Osteoblast (primary cell): ENCODE measurements around the gene COL23A1. TPM values are rescaled to one million over a fixed set of nuclear protein-coding genes. Genes with fewer than 3 reads are reported as not detected.

Source experiments
- DNase-seq: peaks from one replicate; pipeline ENCODE4 v3.0.0; 2011; ENCODE audit warnings: low spot score, mixed read lengths; ENCODE audit not compliant: insufficient read length; ENCODE audit errors: missing footprints
- H2AFZ ChIP-seq: 2 replicates; pipeline ENCODE4 v1.6.0; 2011; ENCODE audit warnings: mild to moderate bottlenecking, low read length
- H3K27ac ChIP-seq: 2 replicates; pipeline ENCODE4 v1.5.1; 2011; ENCODE audit warnings: mild to moderate bottlenecking, low read depth, low read length, moderate library complexity
- H3K27me3 ChIP-seq: 2 replicates; pipeline ENCODE4 v1.6.0; 2012; ENCODE audit warnings: mild to moderate bottlenecking, control low read depth, inconsistent platforms, low read length, moderate library complexity; ENCODE audit not compliant: insufficient read depth
- H3K36me3 ChIP-seq: 2 replicates; pipeline ENCODE4 v1.5.1; 2011; ENCODE audit warnings: mild to moderate bottlenecking, low read length, control low read depth, moderate library complexity; ENCODE audit not compliant: insufficient read depth
- H3K4me1 ChIP-seq: 2 replicates; pipeline ENCODE4 v1.5.1; 2011; ENCODE audit warnings: mild to moderate bottlenecking, low read length, control low read depth, moderate library complexity; ENCODE audit not compliant: insufficient read depth
- H3K4me2 ChIP-seq: 2 replicates; pipeline ENCODE4 v1.6.0; 2011; ENCODE audit warnings: mild to moderate bottlenecking, low read length; ENCODE audit not compliant: insufficient read depth
- H3K4me3 ChIP-seq: fragments of 200-600 bp; sonication (generic); 3 replicates; pipeline ENCODE4 v1.5.1; 2012; ENCODE audit warnings: mild to moderate bottlenecking, low read length, inconsistent platforms; ENCODE audit not compliant: insufficient read depth
- H3K79me2 ChIP-seq: 2 replicates; pipeline ENCODE4 v1.6.0; 2012; ENCODE audit warnings: mild to moderate bottlenecking, low read length, control low read depth, inconsistent platforms; ENCODE audit not compliant: insufficient read depth
- H3K9me3 ChIP-seq: 2 replicates; pipeline ENCODE4 v1.5.1; 2011; ENCODE audit warnings: low read depth, low read length, control low read depth
- H4K20me1 ChIP-seq: 2 replicates; pipeline ENCODE4 v1.6.0; 2012; ENCODE audit warnings: mild to moderate bottlenecking, low read length, control low read depth; ENCODE audit not compliant: insufficient read depth
- total RNA-seq: library from RNA; depleted of rRNA; stranded (reverse); fragments of >200 nt; gene quantifications from 2 replicates; pipeline ENCODE4 v1.2.3, GENCODE V29; 2012
- TF ChIP-seq, protein P1 (sequence below): IDR thresholded peaks from 2 replicates; pipeline ENCODE4 v1.5.1; 2011; ENCODE audit warnings: mild to moderate bottlenecking, low read depth, low read length, moderate library complexity; ENCODE audit errors: extremely low read depth

The COL23A1 gene
- total RNA-seq, 1 donor = under 0.01 TPM

DNA sequence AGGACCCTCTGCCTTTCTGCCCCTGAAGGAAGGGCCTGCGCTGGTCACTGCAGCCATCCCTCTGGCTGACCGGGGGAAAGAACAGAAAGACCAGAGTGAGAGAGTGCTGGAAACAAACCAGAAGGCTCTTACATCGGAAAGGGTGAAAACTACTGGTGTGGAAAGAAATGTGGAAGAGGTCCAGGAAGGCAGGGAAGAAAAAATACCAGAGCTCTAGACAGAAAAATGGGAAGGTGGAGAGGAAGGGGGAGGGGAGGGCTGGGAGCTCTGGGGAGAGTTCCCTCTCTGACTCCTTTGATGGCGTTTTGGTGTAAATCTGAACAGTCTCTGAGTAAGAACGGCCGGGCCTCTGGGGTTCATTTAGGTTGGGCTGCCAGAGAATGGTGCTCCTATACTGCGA lies 47.7 kb downstream of the COL23A1 start:
- TF ChIP-seq, protein P1, sequence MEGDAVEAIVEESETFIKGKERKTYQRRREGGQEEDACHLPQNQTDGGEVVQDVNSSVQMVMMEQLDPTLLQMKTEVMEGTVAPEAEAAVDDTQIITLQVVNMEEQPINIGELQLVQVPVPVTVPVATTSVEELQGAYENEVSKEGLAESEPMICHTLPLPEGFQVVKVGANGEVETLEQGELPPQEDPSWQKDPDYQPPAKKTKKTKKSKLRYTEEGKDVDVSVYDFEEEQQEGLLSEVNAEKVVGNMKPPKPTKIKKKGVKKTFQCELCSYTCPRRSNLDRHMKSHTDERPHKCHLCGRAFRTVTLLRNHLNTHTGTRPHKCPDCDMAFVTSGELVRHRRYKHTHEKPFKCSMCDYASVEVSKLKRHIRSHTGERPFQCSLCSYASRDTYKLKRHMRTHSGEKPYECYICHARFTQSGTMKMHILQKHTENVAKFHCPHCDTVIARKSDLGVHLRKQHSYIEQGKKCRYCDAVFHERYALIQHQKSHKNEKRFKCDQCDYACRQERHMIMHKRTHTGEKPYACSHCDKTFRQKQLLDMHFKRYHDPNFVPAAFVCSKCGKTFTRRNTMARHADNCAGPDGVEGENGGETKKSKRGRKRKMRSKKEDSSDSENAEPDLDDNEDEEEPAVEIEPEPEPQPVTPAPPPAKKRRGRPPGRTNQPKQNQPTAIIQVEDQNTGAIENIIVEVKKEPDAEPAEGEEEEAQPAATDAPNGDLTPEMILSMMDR = no peak
- no peak overlapping the region for H3K4me3 ChIP-seq
- H3K4me2 ChIP-seq = no peak overlapping the region
- H3K27ac ChIP-seq = no peak overlapping the region
- DNase-seq = no peak
- H3K4me1 ChIP-seq = no peaks in the 10 kb centered on the region
- H3K36me3 ChIP-seq = no peaks in the 10 kb centered on the region
- H4K20me1 ChIP-seq = no peaks in the 10 kb centered on the region
- H3K27me3 ChIP-seq = no peaks in the 10 kb centered on the region
- no peaks in the 10 kb centered on the region for H3K79me2 ChIP-seq
- H3K9me3 ChIP-seq = no peaks in the 10 kb centered on the region
- H2AFZ ChIP-seq = no peak overlapping the region

DNA sequence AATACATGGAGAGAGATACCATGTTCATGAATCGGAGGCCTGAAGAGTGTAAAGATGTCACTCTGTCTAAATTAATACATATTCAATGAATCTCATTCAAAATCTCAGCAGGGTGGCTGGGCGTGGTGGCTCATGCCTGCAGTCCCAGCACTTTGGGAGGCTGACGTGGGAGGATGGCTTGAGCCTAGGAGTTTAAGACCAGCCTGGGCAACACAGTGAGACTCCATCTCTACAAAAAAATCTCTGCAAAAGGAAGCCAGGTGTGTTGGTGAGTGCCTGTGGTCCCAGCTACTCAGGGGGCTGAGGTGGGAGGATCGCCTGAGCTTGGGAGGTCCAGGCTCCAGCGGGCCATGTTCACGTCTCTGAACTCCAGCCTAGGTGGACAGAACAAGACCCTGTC lies 49.7 kb downstream of the COL23A1 start:
- no peak overlapping the region for H2AFZ ChIP-seq
- H3K4me1 ChIP-seq = no peaks in the 10 kb centered on the region
- H3K4me3 ChIP-seq = no peak overlapping the region
- H3K79me2 ChIP-seq = no peaks in the 10 kb centered on the region
- no peak for DNase-seq
- H3K36me3 ChIP-seq = no peaks in the 10 kb centered on the region
- H3K9me3 ChIP-seq = no peaks in the 10 kb centered on the region
- TF ChIP-seq, protein P1 = no peak
- no peaks in the 10 kb centered on the region for H4K20me1 ChIP-seq
- no peaks in the 10 kb centered on the region for H3K27me3 ChIP-seq
- no peak overlapping the region for H3K4me2 ChIP-seq
- H3K27ac ChIP-seq = no peak overlapping the region

DNA sequence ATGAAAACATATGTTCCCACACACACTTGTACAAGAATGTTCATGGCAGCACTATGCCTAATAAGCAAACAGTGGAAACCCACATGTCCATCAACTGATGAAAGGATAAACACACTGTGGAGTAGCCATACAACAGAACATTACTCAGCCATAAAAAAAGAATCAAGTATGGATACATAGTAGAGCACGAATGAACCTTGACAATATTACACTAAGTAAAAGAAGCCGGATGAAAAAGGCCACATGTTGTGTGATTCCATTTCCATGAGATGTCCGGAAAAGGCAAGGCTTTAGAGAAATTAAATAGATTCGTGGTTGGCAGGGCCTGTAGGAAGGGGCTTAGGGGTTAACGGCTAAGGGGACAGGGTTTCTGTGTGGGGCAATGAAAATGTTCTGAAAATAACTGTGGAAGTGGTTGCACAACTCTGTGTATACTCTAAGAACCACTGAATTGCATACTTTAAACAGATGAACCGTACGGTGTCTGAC lies 51.4 kb downstream of the COL23A1 start:
- no peaks in the 10 kb centered on the region for H3K36me3 ChIP-seq
- no peaks in the 10 kb centered on the region for H3K79me2 ChIP-seq
- TF ChIP-seq, protein P1 = no peak
- no peaks in the 10 kb centered on the region for H3K27me3 ChIP-seq
- H3K27ac ChIP-seq = no peak overlapping the region
- no peak overlapping the region for H3K4me2 ChIP-seq
- no peak overlapping the region for H3K4me3 ChIP-seq
- H3K9me3 ChIP-seq = no peaks in the 10 kb centered on the region
- H2AFZ ChIP-seq = no peak overlapping the region
- H3K4me1 ChIP-seq = no peaks in the 10 kb centered on the region
- DNase-seq = no peak
- H4K20me1 ChIP-seq = no peaks in the 10 kb centered on the region

DNA sequence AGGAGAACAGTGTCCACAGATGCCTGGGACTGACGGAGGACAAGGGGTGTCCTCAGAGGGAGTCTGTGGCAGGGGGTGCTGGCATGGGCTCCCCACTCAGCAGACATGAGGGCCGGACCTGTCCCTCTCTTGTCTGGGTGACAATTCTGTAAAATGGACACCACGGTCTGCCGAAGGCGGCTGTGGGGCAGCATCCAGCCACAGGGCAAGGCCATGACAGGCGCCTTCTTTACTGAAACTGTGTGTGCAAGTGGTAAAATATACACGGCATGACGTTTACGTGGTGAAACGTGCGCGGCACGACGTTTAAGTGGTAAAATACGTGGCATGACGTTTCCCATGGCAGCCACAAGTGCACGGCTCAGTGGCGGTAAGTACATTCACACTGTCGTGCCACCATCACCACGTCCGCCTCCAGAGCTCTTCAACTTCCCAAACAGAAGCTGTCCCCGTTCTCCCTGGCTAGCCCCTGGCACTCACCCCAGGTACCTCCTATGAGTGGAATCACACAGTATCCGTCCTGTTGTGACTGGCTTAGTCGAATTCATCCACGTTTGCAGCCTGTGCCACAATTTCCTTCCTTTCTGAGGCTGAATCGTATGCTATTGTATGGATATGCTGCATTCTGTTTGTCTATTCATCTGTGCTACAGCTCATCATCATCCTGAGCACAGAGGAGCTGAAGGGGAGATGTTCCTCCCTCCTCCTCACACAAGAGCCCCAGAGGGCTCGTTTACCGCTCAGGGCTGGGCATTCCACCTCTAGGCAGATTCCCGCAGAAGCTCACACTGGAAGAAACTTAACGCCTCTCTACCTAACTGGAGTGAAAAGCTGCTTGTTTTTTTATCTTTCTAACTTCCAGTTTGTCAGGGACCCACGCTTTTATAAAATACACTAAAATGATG lies 52.5 kb downstream of the COL23A1 start:
- no peak for DNase-seq
- no peak overlapping the region for H3K4me2 ChIP-seq
- H3K36me3 ChIP-seq = no peaks in the 10 kb centered on the region
- no peaks in the 10 kb centered on the region for H3K9me3 ChIP-seq
- no peaks in the 10 kb centered on the region for H3K79me2 ChIP-seq
- H4K20me1 ChIP-seq = no peaks in the 10 kb centered on the region
- no peaks in the 10 kb centered on the region for H3K27me3 ChIP-seq
- H2AFZ ChIP-seq = no peak overlapping the region
- TF ChIP-seq, protein P1 = no peak
- no peak overlapping the region for H3K27ac ChIP-seq
- no peak overlapping the region for H3K4me3 ChIP-seq
- no peaks in the 10 kb centered on the region for H3K4me1 ChIP-seq
